HG03045 (cell line): ENCODE results near the gene PPP1CC.
"Not testable (repeated sequence)": the region's sequence is repeated elsewhere in the genome, so short reads cannot be mapped to it uniquely, and the experiment has no call there.

ENCODE experiments used
- ATAC-seq: cut with Tn5 transposase; IDR thresholded peaks from one replicate; pipeline ENCODE4 v1.9.1; 2021; ENCODE audit warnings: mild to moderate bottlenecking, moderate library complexity; ENCODE audit not compliant: unreplicated experiment

The PPP1CC gene

DNA sequence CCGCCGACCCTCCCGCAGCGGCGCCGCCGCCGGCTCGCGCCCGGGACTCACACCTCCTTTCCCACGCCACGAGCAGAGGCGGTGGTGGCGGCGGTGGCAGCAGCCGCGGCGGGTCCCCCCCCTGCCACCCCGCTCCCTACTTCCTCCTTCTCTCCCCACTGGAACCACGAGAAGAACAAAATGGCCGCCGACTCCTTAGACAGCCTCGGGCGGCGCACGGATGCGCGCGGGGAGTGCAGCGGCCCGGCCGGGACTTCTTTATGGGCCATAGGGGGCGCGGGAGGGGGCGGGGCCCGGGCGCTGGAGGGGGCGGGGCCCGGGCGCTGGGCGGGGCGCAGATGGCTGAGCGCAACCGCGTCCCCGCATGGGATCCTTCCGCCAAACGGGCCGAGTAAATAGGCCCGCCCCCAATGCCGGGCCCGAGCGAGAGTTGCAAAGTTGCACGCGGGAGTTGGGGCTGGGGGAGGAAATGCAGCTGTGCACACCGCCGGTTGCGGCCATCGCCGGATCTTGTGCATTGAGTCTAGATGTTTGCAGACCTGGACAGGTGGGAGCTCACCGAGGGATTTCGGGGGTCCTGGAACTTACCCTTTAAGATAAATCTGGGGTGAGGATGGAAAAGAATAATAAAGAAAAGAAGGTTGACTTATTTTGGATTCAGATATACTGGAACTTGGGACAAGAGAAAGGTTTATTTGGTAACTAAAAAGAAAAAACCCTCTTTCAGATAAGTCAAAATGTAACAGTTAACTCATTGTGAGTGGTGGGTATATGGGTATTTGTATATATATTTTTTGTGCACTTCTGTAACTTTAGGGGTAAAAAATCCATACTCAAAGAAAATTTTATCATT, at the start of gene PPP1CC:
Gene PPP1CC, minus strand, starts transcription at position 174 of the 853 bp plus-strand sequence. CDS start 184 bp downstream, outside the sequence.
- ATAC-seq: peak; percentile 72

DNA sequence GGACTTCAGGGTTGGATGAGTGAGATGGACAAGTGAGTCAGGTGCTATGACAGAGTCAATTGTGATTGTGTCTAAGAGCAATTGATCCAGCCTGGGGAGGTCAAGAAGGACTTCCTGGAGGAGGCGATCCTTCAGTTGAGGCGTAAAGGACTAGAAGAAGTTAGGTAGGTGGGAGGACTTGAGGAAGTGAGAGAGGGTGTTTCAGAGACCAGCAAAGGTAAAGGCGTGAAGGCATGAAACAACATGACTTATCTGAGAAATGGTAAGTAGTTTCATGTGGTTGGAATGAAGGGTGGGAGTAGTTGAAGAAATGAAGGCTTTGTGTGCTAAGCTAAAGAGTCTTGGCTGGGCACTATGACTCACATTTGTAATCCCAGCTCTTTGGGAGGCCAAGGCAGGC, 48.9 kb upstream of the PPP1CC start:
- ATAC-seq: no peak

DNA sequence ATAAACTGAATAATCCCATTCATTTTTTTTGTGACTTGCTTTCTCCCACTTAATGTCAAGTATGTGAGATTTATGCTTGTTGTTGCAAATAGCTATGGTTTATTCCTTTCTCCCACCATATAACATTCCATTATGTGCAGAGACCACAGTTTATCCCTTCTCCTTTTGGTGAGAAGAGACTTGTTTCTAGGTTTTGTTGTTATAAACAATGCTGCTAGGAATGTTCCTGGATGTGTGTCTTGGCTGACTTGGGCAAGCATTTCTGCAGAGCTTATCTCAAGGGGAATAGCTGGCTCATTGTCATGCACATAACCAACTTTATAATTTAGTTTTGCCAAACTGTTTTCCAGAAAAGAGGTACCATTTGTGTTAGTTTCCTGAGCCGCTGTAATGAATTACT, 47.6 kb upstream of the PPP1CC start:
- ATAC-seq: no peak

DNA sequence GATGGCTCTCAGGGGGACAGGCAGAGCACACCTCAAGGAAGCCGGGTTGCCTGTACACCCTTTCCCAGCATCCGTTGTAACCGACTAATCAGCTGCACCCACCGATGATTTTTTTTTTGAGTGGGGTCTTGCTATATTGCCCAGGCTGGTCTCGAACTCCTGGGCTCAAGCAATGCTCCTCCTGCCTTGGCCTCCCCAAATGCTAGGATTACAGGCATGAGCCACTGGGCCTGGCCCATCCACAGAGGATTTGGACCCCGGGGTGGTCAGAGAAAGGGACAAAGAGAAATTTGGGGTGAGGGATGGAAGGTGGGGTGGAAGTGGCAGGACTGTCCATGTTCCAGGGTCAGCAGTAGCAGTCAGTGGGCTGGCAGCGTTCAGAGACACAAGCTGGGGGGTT, 43.3 kb upstream of the PPP1CC start:
- no peak for ATAC-seq

DNA sequence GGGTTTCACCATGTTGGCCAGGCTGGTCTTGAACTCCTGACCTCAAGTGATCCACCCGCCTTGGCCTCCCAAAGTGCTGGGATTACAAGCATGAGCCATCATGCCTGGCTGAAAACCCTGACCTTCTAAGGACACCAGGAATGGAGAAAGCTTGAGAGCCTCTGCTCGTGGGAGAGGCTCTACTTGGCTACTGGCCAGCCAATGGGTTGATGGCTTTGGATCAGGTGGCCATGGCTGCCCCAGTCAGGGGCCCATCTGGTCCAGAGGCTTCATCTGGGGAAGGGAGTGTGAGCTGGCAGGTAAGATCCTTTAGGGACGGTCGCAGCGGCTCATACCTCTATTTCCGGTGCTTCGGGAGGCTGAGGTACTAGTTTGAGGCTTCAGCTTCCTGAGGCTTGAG, 42.5 kb upstream of the PPP1CC start:
- no peak for ATAC-seq

DNA sequence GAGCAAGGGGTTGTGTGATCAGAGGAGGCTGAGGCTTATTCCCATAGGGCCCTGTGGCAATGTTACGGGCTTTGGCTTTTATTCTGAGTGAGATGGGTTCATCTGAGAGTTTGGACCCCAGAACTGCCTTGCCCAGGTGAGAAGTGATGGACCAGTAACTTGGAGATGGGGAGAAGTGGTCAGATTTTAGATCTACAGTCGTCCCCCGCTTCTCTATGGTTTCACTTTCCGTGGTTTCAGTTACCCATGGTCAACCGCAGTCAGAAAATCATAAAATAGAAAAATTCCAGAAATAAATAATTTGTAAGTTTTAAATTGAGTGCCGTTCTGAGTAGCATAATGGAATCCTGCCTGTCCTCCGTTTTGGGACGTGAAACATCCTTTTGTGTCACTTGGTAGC, 40.2 kb upstream of the PPP1CC start:
- ATAC-seq: no peak

DNA sequence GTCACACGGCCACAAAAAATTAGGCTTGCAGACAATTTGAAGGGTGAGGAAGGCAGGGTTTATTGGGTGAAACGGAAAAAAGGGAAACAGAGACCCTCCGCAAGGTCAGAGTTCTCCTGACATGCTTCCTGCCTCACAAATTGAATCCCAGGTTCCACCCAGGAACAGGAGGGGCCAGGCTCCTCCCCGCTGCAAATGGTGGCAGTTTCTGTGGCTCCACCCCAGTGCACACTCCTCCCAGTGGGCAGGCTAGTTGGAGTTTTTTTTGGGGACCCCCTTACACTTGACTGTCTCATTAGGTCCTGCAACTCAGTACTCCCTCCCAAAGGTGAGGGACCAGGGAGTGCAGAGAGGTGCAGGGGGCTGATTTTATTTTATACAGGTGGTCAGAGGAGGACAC, 39.4 kb upstream of the PPP1CC start:
- ATAC-seq: no peak

DNA sequence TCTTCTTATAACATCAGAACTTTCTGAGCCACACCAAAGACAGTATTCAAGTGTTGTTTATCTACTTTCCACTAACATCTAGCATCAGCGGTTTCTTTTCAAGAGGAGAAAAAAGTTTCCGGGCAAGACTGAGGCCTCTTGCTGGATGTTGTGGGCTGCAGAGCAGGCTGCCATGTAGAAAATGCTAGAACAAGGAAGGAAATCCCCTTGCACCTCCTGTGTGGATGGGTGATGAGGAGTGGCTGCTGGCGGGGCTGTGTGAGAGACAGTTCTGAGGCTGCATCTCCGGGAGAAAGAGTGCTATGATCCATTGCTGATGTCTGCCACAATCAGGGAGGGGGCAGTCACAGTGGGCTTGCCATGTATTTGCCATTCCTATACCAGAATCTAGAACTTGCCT, 37.8 kb upstream of the PPP1CC start:
- no peak for ATAC-seq

DNA sequence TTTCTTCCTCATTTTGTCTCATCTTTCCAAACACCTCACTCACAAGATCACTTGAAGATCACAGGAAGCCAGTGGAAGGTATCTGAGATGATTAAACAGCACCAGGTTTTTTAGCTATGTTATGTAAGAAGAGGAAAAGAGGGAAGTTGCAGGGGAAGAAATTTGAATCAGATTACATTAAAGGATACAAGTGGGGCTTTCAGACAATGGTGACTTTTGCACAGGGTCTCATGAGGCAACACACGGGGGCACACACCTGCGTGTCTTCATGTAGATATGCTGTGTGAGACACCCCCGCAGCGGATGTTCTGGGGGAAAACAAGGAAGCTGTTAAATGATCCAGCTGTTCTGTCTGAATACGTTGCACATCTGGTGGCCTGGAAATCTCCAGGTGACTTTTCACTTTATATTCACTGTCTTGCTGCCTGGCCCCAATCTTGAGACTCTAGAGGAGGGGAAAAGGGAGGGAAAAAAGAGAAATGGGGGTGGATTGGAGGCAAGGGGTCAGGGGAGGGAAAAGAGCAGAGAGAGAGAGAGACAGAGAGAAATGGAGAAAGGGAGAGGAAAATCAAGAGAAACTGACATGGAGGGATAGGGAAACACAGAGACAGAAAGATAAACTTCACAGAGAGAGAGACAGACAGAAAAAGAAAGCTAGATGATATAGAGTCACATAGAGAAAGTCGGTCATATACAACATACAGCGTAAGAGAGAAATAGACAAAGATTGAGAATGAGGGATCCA, 36.3 kb upstream of the PPP1CC start:
- no peak for ATAC-seq

DNA sequence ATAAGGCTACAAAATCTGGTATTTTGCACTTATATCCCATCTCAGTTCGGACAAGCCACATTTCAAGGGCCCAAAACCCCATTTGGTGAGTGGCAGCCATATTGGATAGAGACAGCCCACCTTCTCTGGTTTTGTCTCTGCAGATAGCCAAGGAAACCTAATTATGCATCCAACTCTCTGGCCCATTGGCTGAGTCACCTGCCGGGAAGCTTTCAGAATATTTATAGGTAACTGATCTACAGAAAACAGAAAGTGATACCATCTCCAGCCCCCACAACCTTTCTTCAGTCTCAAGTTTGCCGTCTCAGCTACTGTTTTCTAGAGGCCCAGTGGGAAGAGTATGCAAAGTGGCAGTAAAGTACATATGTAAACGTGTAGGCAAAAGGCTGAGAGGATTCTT, 33.7 kb upstream of the PPP1CC start:
- ATAC-seq: peak; percentile 92

DNA sequence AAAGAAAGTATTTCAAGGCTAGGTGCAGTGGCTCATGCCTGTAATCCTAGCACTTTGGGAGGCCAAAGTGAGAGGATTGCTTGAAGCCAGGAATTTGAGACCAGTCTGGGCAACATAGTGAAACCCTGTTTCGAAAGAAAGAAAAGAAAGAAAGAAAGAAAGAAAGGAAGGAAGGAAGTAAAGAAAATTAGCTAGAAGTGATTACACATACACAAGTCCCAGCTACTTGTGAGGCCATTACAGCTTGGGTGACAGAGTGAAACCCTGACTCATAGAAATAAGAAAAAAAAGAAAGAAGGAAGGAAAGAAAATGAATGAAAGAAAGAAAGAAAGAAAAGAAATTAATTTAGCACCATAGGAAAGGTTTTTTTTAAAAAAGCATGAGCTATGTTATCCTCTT, 33.3 kb upstream of the PPP1CC start:
- ATAC-seq: no peak

DNA sequence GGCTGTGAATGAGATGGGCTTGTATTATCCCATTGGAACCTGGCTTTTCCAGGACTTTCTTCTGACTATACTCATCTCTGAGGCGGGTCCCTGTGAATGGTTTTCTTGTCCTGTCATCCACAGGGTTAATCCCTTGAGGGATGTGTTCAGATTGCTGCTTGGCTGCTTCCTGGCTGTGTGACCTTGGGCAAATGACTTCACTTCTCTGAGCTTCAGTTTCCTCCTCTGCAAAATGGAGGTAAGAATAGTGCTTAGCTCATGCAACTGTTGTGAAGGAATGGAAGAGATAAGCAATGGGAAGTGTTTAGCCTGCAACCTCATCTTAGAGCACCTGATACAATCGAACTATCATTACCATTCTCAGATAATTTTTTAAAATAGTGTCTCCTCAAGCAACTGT, 32.1 kb upstream of the PPP1CC start:
- ATAC-seq: no peak

DNA sequence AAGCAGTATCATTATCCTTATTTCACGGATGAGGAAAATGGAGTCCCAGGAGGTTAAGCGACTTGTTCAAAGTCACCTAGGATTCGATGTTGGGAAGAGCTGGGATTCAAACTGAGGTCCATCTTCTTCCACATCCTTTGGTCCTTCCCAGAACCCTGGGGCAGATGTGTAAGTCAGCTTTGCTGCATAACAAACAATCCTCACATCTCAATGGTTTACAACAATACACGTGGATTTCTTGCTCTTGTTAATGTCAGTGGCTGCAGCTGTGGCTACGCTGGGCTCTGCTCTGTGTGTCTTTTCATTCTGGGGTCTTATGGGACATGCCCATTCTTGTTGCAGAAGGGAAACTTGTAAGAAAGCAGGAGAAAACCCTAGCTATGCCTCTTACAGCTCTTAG, 26.3 kb upstream of the PPP1CC start:
- no peak for ATAC-seq

DNA sequence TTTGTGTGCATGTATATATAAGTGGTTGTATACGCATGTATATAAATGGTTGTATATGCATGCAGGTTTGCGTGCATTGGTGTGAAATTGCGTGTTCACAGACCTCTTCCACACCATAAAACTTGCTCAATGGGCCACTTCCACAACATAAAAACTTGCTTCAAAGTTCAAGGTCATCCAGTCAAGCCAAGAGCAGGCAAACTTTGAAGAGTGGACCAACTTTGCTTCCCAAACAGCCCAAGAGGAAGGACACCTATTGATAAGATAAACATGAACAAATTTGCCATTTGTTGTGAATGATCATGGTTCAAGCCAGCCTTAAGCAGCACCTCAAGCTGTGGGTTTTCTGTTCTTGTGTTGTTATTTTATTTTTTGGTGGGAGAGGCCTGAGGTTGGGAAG, 25.2 kb upstream of the PPP1CC start:
- no peak for ATAC-seq

DNA sequence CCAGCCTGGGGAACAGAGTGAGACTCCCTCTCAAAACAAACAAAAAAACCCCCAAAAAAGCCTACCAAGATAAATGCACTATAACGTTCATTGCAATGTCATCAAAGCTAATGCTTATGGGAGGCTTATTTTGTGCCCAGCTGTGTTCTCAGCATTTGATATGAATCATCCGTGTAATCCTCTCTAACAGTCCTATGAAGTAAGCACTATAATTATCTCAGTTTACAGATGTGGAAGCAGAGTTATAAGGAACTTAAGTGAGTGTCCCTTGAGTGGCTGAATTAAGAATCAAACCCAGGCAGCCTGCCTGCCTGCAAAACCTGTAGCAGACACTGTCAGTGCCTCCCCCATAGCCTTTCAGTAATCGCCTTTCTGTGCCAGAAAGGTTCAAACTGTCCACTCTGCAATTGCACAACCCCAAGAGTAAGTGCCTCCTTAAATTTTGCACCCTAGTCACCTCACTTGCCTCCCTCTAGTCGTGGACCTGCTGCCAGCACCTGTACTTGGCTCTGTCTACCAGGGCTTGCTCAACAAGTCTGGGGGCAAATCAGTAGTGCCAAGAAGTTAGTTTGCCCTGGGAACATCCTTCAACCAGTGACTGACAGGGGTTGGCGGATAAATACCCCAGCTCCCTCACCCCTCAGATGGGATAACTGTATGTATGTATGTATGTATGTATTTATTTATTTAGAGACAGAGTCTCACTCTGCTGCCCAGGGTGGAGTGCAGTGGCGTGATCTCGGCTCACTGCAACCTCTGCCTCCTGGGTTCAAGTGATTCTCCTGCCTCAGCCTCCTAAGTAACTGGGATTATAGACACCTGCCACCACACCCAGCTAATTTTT, 23.8 kb upstream of the PPP1CC start:
- ATAC-seq: no peak

DNA sequence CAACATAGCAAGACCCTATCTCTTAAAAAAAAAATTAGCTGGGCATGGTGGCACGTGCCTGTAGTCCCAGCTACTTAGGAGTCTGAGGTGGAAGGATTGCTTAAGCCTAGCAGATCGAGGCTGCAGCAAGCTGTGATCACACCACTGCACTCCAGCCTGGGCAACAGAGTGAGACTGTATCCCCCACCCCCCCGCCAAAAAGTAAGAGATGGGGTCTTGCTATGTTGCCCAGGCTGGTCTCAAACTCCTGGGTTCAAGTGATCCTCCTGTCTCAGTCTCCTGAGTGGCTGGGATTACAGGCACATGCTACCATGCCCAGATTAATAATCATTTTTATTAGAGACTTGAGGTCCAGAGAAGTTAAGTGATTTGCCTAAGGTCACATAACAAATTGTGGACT, 22.9 kb upstream of the PPP1CC start:
- not testable (repeated sequence) for ATAC-seq

DNA sequence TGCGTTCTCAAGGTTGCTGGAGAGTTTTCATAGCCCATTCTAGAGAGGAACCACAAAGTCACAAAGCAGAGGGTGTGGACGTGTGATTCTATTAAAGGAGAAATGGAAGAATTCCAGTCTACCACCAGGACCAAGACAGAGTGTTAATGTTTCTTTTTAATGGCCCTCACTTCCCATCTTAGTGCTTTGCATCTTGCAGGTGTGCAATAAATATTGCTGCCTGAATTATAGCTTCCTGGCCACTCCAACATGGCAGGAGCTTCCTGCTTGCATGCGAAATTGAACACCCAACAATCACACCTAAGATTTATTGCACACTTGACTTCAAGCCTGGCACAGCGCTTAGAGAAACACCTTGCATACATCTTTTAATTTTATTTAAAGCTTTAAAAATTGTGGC, 22.4 kb upstream of the PPP1CC start:
- no peak for ATAC-seq

DNA sequence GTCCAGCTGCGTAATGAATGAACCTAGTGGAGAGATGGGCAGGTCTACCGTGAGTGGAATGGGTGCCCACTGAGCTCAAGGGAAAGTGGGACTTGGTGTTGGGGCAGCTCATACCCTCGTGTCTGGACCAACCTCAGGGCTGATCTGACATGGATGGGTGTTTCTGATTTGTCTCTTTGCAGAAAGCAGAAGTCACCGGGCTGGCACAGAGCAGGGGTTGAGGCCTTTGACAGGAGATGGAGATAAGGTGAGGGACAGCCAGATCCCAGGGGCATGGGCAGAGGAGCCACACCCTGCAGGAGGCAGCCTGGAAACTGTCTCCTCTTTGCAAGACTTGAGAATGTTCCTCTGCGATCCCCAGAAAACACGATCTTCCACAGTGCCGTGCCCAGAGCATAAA, 20.9 kb upstream of the PPP1CC start:
- no peak for ATAC-seq

DNA sequence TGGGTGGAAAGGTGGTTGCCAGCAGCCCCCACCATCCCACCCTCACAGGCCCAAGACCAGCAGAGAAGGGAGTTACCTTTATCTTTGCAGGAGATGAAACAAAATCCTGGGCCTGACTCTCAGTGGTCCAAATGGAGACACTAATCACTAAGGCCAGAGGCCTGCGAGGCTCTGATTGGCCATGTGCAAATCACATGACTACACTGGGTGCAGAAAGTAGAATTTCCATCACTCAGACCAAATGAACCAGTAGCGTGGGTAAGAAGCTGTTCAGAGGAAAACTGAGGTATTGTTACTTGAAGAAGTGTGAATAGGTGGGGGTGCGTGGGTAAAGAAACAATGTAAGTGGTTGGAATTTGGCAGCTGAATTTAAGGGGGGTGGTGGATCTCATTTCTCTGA, 20.2 kb upstream of the PPP1CC start:
- no peak for ATAC-seq

DNA sequence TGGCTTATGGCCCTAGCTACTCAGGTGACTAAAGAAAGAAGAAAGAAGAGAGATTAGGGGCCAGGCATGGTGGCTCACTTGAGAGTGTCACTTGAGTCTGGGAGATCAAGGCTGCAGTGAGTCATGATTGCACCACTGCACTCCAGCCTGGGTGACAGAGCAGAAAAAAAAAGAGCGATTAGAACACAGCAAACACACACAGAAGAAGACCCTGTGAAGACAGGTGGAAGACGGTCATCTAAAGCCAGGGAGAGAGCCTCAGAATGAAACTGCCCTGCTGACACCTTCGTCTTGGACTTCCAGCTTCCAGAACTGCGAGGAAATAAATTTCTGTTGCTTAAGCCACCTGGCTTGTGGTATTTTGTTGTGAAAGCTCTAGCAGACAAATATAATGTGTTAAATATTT, 17.5 kb upstream of the PPP1CC start:
- ATAC-seq: no peak

DNA sequence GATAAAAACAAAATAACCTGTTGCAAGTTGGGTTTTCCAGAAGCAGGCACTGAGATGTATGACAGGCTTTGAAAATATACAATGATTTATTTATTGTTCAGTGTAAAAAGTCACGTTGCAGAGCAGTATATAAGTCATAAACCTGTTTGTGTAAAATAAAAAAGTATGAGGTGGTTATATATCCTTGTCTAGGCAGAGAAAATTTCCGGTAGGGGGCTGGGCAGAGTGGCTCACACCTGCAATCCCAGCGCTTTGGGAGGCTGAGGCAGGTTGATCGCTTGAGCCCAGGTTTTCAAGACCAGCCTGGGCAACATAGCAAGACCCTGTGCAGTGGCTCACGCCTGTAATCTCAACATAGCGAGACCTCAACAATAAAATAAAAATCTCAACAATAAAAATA, 16.2 kb upstream of the PPP1CC start:
- ATAC-seq: no peak
